NCI-H1105 treated with DMSO at 0.1 percent for 48 hours (cell line): ENCODE results near the gene GABRE.
"Not testable (repeated sequence)": the region's sequence is repeated elsewhere in the genome, so short reads cannot be mapped to it uniquely, and the experiment has no call there.

Source experiments
- DNase-seq: peaks from one replicate; lab custom pipeline; 2025; lab: John Stamatoyannopoulos, UW

Gene GABRE

DNA sequence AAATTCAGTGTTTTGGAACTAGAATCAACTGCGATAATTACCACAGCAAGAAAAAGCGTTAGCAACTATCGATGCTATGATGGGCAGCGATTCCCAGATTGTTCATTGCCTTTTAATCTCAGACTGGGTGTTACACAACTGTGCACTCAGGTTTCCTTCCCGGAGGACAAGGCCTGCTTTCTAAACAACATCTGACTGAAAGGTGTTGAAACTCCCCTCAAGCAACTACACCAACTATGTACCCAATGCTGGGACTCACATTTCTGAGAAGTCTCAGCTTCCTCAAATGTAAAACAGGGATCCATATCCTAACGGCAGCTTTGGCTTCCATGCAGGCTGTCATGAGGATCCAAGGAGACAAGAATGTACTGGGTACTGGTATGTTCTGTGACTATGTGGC lies 8.2 kb downstream of the GABRE start:
- DNase-seq = no peak

DNA sequence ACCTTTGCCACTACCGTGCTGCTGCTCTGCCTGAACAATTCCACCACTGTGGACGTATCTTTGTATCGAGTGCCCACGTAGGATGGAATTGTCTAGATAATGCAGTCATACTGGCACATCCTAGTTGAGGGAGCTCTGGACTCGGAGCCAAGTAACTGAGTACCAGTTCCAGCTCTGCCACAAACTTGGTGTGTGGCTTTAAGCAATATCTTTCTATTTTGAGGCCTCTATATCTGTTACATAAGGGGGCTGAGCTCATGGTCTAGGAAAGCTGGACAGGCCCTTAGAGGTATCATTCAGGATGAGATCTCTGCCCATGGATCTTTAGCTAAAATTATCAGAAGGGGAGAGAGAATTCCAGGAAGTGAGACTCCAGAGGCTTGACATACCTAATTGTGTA lies 12.4 kb downstream of the GABRE start:
- DNase-seq = no peak

DNA sequence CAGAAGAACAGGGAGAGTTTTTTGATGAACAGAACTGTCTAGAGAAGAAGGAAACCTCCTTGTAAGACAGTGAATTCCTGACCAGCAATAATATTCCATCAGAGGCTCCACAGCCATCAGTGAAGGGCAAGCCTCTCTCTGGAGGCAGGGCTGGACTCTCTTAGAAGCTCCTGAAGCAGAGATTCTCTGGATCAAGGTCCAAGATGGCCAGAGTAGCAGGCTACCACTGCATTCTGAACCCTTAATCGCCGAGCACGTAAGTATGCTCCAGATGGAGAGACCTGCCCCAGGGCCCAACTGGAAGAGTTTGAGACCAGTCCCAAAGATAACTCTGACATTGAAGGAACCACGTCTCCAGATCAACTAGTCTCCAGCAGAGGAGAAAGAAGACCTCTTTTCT lies 16.4 kb downstream of the GABRE start:
- DNase-seq = no peak

DNA sequence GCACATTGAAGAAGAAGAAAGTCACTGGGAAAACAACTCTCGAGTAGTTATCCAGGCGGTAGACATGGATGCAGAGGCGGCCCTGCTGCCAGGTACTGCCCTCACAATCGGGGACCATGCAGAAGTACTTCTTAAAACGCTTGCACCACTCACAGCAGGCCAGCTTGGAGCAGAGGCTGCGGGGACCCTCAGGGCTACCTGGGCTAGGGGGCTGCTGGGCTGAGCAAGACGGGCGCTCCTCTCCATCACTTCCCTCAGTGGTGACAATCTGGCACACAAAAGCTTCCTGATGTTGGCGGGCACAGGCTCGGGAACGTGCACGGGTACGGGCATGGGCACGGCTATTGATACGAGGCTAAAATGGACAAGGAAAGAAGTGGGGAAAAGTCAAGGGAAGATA lies 19.7 kb downstream of the GABRE start:
- no peak for DNase-seq

DNA sequence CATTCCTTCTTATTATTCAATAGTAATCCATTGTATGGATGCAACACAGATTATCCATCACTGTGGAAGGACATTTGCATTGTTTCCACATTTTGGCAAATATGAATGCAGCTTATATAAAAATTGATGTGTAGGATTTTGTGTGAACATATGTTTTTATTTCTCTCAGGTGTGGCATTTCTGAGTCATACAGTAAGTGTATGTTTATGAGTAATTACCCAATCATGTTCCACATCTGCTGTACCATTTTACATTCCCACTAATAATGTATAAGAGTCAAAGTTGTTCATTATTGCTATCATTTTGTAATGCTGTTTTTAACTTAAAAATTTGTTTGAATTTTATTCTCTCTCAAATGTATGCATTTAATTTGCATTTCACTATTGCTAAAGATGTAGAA lies 36.3 kb downstream of the GABRE start:
- no peak for DNase-seq

DNA sequence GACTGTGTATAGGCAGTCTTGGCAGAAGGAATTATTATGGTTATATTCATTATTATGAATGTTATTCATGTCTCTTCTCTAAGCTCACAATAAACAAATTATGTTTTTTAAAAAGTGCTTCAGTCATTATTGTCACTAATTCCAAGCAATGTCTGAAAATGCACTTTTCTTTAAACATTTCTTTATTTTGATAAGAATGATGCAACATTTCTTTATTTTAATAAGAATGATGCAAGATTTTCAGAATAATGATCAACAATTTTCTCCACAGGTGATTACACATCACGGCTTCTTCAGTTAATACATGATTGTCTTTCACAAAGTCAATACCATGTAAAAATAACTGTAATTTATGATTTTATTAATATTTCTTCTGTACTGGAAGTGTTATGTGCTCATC lies 39.1 kb downstream of the GABRE start:
- DNase-seq = no peak

DNA sequence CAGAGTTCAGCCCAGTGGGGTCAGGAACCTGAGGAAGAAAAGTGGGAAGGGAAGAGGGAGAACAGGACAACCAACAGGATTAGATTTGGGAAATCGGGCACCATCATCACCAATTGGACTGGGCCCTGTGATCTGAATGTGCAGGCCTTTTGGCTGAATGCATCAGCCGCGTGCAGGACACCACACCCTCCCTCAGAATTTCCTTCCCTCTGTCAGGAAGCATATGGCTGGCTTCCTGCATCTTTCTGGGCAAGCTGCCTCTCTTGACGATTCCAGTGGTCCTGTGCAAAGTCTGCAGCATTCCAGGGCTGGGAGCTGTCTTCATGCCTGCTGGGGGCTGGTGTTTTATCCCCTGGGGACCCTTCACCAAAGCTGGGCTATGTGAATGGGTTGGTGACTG lies 45.4 kb downstream of the GABRE start:
- DNase-seq = no peak

DNA sequence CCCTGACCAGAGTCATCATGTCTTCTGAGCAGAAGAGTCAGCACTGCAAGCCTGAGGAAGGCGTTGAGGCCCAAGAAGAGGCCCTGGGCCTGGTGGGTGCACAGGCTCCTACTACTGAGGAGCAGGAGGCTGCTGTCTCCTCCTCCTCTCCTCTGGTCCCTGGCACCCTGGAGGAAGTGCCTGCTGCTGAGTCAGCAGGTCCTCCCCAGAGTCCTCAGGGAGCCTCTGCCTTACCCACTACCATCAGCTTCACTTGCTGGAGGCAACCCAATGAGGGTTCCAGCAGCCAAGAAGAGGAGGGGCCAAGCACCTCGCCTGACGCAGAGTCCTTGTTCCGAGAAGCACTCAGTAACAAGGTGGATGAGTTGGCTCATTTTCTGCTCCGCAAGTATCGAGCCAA lies 50.8 kb downstream of the GABRE start:
- no peak for DNase-seq

DNA sequence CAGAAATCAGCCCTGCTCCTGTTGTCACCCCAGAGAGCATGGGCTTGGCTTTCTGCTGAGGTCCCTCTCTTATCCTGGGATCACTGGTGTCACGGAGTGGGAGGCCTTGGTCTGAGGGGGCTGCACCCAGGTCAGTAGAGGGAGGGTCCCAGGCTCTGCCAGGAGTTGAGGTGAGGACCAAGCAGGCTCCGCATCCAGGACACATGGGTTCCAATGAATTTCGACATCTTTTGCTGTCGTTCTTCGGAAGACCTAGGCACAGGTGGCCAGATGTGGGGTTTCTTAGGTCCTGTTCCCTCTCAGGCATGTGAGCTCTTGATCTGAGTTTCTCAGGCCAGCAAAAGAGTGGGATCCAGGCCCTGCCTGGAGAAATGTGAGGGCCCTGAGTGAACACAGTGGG lies 51.8 kb downstream of the GABRE start:
- DNase-seq = no peak

DNA sequence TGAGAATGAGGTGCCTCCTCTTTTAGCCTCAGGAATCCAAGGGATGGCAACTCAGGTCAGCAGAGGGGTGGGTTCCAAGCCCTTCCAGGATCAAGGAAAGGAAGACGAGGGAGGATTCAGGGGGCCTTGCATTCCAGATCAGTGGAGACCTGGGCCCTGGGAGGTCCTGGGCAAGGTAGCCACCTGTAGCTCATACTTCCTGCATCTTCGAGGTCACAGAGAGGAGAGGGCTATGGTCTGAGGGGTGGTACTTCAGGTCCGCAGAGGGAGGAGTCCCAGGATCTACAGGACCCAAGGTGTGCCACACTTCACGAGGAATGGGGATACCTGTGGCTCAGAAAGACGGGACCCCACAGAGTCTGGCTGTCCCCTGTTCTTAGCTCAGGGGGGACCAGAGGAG lies 52.6 kb downstream of the GABRE start:
- no peak for DNase-seq

DNA sequence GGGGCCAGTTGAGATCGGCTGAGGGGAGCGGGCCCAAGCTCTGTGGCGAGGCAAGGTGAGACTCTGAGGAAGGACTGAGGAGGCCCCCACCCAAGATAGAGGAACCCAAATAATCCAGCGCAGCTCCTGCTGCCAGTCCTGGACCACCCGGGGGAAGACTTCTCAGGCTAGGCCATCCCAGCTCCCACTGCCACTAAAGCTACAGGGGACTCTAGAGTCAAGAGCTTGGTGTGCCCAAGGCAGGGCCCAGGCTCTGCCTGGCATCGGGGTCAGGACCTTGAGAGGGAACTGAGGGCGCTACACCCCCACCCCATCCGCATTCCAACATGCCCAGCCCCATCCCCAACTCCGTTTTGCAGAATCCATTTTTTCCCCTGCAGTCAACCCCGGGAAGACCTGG lies 53.2 kb downstream of the GABRE start:
- no peak for DNase-seq

DNA sequence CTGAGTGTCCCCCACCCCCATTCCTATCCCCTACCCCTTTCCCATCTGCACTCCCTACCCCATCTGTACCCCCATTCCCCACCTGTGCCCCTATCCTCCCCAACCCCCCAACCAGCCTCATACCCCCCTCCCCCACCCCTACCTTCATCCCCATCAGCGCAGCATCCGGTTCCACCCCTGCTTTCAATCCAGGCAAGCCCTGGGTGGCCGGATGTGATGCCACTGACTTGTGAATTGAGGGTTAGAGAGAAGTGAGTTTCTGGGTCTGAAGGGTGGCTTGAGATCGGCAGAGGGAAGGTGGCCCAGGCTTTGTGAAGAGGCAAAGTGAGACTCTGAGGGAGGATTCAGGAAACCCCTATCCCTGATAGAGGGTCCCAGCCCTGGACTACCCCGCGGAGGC lies 53.9 kb downstream of the GABRE start:
- DNase-seq = no peak

DNA sequence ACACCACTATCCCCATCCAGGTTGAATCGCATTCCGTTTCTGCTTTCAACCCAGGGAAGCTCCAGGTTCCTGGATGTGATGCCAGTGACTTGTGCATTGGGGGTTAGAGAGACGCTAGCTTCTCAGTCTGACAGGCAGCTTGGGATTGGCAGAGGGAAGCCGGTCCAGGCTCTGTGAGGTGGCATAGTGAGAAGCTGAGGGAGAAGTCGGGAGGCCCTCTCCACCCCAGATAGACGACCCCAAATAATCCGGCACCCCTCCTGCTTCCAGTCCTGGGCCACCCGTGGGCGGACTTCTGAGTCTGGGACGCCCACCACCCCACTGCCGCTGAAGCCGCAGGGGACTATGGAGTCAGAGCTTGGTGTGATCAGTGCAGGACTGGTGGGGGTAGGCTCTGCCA lies 54.4 kb downstream of the GABRE start:
- DNase-seq = no peak

DNA sequence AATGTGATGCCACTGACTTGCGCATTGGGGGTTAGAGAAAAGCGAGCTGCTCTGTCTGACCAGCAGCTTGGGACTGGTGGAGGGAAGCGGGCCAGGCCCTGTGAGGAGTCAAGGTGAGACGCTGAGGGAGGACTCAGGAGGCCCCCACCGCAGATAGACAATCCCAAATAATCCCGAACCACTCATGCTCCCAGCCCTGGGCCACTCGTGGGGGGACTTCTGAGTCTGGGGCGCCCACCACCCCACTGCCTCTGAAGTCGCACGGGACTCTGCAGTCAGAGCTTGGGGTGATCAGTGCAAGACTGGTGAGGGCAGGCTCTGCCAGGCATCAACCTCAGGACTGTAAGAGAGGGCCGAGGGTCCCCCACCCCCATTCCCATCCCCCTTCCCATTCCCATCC lies 54.9 kb downstream of the GABRE start:
- no peak for DNase-seq

DNA sequence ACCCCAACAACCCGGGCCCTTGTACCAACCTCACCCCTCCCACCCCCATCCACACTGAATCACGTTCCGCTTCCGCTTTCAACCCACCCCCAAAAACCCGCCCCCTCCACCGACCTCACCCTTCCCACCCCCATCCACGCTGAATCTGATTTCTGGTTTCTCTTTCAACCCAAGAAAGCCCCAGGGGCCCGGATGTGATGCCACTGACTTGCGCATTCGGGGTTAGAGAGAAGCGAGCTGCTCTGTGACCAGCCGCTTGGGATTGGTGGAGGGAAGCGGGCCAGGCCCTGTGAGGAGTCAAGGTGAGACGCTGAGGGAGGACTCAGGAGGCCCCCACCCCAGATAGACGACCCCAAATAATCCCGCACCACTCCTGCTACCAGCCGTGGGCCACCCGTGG lies 55.7 kb downstream of the GABRE start:
- DNase-seq = not testable (repeated sequence)

DNA sequence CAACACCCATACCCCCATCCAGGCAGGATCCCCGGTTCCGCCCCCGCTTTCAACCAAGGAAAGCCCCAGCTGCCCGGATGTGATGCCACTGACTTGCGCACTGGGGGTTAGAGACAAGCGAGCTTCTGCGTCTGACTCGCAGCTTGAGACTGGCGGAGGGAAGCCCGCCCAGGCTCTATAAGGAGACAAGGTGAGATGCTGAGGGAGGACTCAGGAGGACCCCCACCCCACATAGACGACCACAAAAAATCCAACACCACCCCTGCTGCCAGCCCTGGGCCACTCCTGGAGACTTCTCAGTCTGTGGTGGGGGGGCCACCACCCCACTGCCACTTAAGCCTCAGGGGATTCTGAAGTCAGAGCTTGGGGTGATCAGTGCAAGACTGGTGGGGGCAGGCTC lies 61.7 kb downstream of the GABRE start, which contains the start of gene MAGEA4:
TSS of gene MAGEA4 (plus strand) at position 110 of the 400 bp plus-strand sequence. CDS start 10,776 bp downstream, outside the sequence.
- no peak for DNase-seq

DNA sequence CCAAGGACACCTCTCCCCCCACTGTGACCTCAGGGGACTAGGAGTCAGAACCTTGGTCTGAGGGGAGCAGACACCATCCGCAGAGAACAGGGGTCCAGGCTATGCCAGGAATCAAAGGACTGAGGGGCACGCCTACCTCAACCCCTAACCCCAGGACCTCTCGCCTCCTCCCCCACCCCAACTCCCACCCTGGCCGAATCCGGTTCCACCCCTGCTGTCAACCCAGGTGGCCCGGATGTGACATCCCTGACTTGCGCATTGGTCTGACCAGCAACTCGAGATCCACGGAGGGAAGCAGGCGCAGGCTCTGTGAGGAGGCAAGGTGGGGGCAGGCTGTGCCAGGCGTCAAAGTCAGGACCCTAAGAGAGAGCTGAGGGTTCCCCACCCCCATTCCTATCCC lies 62.3 kb downstream of the GABRE start:
- no peak for DNase-seq

DNA sequence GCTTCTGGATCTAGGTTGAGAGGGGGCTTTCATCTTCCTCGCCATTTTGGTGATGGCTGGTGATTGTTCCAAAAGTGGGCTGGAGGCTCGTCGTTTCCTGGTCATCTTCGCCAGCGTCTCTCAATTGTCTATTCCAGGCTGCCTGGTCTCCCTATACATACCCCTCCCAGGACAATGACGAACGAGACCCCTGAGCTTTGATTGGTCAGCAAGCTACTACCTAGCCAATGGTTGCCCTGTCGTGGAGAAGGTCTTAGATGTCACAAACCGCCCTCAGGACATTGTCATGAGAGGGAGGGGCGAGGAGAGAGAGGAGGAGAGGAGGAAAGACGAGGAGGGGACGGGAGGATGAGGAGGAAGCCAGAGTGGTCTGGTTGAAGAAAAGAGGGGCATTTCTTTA lies 69.5 kb downstream of the GABRE start:
- DNase-seq = no peak
